Endothelial cell of umbilical vein (primary cell): ENCODE results near the gene ANKFN1. TPM values are rescaled to one million over a fixed set of nuclear protein-coding genes. Genes with fewer than 3 reads are reported as not detected.

Source experiments
- BruUV-seq: library from RNA; stranded (reverse); fragments of 400-500 nt; replicated peaks from 2 replicates; lab custom pipeline; 2021; lab: Mats Ljungman, UMichigan
- CTCF ChIA-PET: fragments of 300-600, 350-600 bp; sonication (Branson Sonifier 250); formaldehyde crosslinking; loops from one replicate; lab custom pipeline; 2021; ENCODE audit warnings: antibody characterized with exemption, inconsistent platforms; lab: Charles Lee
- POLR2A ChIA-PET: fragments of 300-600, 350-600 bp; sonication (Branson Sonifier 250); formaldehyde crosslinking; loops from one replicate; lab custom pipeline; 2021; ENCODE audit warnings: antibody characterized with exemption, inconsistent platforms; lab: Charles Lee
- DNase-seq: peaks from one replicate; pipeline ENCODE4 v3.0.0-alpha.2; 2011; ENCODE audit warnings: low read depth, low spot score
- FAIRE-seq: peaks from 2 replicates; lab custom pipeline; 2011; peaks lifted over from hg19 to GRCh38; lab: Jason Lieb, UNC
- H2AFZ ChIP-seq: 2 replicates; pipeline ENCODE4 v1.6.0; 2012; ENCODE audit warnings: low read depth, low read length, control low read depth, inconsistent platforms
- H3K27ac ChIP-seq: 2 replicates; pipeline ENCODE4 v1.5.1; 2011; ENCODE audit warnings: low read depth, mild to moderate bottlenecking, control low read depth, low read length, moderate library complexity; ENCODE audit not compliant: insufficient read depth
- H3K27me3 ChIP-seq, 2 experiments: 2 replicates each; pipeline versions ENCODE4 v1.6.0 to v1.6.1; 2011; ENCODE audit warnings: low read length in 2 of 2, mixed read lengths in 1 of 2; ENCODE audit not compliant: control insufficient read depth in 2 of 2, insufficient read depth in 2 of 2
- H3K36me3 ChIP-seq, 2 experiments: 2 replicates in 1 of 2; 3 replicates in 1 of 2; pipeline ENCODE4 v1.5.1; 2011; ENCODE audit warnings: low read length in 2 of 2, mild to moderate bottlenecking in 1 of 2, moderate library complexity in 1 of 2; ENCODE audit not compliant: control insufficient read depth in 2 of 2, insufficient read depth in 2 of 2; ENCODE audit errors: extremely low read depth in 1 of 2
- H3K4me1 ChIP-seq: 3 replicates; pipeline ENCODE4 v1.5.1; 2011; ENCODE audit warnings: mild to moderate bottlenecking, low read length; ENCODE audit not compliant: control insufficient read depth, insufficient read depth; ENCODE audit errors: extremely low read depth
- H3K4me2 ChIP-seq: 2 replicates; pipeline ENCODE4 v1.6.1; 2011; ENCODE audit warnings: low read length, control low read depth, mixed read lengths; ENCODE audit not compliant: insufficient read depth
- H3K4me3 ChIP-seq, 3 experiments: fragments of 200-600 bp in 1 of 3; sonication (generic), shearing (Covaris generic) in 1 of 3; replicated peaks in 1 of 3; 2 replicates each; pipeline ENCODE4 v1.5.1; 2011 to 2016; ENCODE audit warnings: control low read depth in 3 of 3, low read length in 3 of 3, mild to moderate bottlenecking in 2 of 3, inconsistent platforms in 1 of 3, low read depth in 1 of 3, moderate library complexity in 1 of 3; ENCODE audit not compliant: insufficient read depth in 1 of 3
- H3K79me2 ChIP-seq: 2 replicates; pipeline ENCODE4 v1.6.0; 2012; ENCODE audit warnings: low read length, inconsistent platforms; ENCODE audit not compliant: control insufficient read depth, insufficient read depth
- H3K9ac ChIP-seq: replicated peaks from 2 replicates; pipeline ENCODE3; 2011; ENCODE audit warnings: low read length, control low read depth; ENCODE audit not compliant: insufficient read depth; ENCODE audit errors: extremely low read depth
- H3K9me1 ChIP-seq: replicated peaks from 3 replicates; pipeline ENCODE4 v1.6.0; 2011; ENCODE audit warnings: mild to moderate bottlenecking, low read length; ENCODE audit not compliant: control insufficient read depth, insufficient read depth; ENCODE audit errors: extremely low read depth
- H3K9me3 ChIP-seq: replicated peaks from 2 replicates; pipeline ENCODE4 v1.5.1; 2012; ENCODE audit warnings: low read length, inconsistent platforms; ENCODE audit not compliant: control insufficient read depth, insufficient read depth
- H4K20me1 ChIP-seq: replicated peaks from 2 replicates; pipeline ENCODE3; 2011; ENCODE audit warnings: mild to moderate bottlenecking, low read length; ENCODE audit not compliant: control insufficient read depth, insufficient read depth; ENCODE audit errors: extremely low read depth
- CTCF ChIP-seq, 2 donors: IDR thresholded peaks; 1 replicate in 1 of 2; 2 replicates in 1 of 2; pipeline ENCODE4 v1.5.1; 2011; ENCODE audit warnings: low read length in 2 of 2, mild to moderate bottlenecking in 2 of 2, moderate library complexity in 2 of 2, control low read depth in 1 of 2, inconsistent platforms in 1 of 2, low read depth in 1 of 2; ENCODE audit not compliant: insufficient read depth in 1 of 2; ENCODE audit errors: extremely low read depth in 1 of 2
- EZH2 ChIP-seq: IDR thresholded peaks from 2 replicates; pipeline ENCODE4 v1.6.1; 2012; ENCODE audit warnings: borderline replicate concordance, low read depth, mild to moderate bottlenecking, moderate library complexity, low read length, inconsistent platforms; ENCODE audit not compliant: severe bottlenecking
- FOS ChIP-seq: IDR thresholded peaks from 2 replicates; pipeline ENCODE4 v1.6.1; 2011; ENCODE audit warnings: mild to moderate bottlenecking, low read length, moderate library complexity, borderline replicate concordance; ENCODE audit not compliant: insufficient read depth
- GATA2 ChIP-seq: IDR thresholded peaks from 2 replicates; pipeline ENCODE4 v1.7.0; 2011; ENCODE audit warnings: low read depth, mild to moderate bottlenecking, moderate library complexity, mixed read lengths, low read length; ENCODE audit not compliant: insufficient read length, insufficient read depth
- JUN ChIP-seq: IDR thresholded peaks from 2 replicates; pipeline ENCODE4 v1.6.1; 2011; ENCODE audit warnings: borderline replicate concordance, low read depth; ENCODE audit not compliant: insufficient read length, insufficient read depth
- MAX ChIP-seq: IDR thresholded peaks from 2 replicates; pipeline ENCODE4 v1.6.1; 2011; ENCODE audit not compliant: insufficient read depth, insufficient read length
- MYC ChIP-seq: IDR thresholded peaks from one replicate; pipeline ENCODE4 v1.6.1; 2011; ENCODE audit warnings: mild to moderate bottlenecking, low read depth, low read length
- POLR2A ChIP-seq: IDR thresholded peaks from 2 replicates; pipeline ENCODE4 v1.6.1; 2012; ENCODE audit warnings: low read depth, mild to moderate bottlenecking, control low read depth, low read length
- POLR2AphosphoS5 ChIP-seq: IDR thresholded peaks from 2 replicates; pipeline ENCODE4 v1.6.1; 2012; ENCODE audit warnings: low read depth, mild to moderate bottlenecking, control low read depth, low read length, moderate library complexity; ENCODE audit not compliant: insufficient read depth
- dilution Hi-C: fragments of 300-500 bp; cut with MboI; formaldehyde crosslinking; loops from one replicate; pipeline ENCODE4 v1.15.0; 2019; ENCODE audit warnings: low sequenced_read_pairs; ENCODE audit not compliant: extremely low pct_ligation_motif_present
- intact Hi-C: fragments of 100-400 bp; cut with micrococcal nuclease; formaldehyde crosslinking; loops from one replicate; pipeline ENCODE4 v1.10.0; 2022
- polyA plus RNA-seq, 4 experiments: library from polyadenylated mRNA; depleted of rRNA in 3 of 4; stranded (reverse) in 3 of 4; unstranded in 1 of 4; fragments of >200 nt; gene quantifications; 2 replicates each; pipeline versions ENCODE4 v1.2.1 to v1.2.3, GENCODE V29; 2011 to 2012; ENCODE audit warnings: missing spikeins in 1 of 4
- total RNA-seq: library from RNA; stranded (reverse); gene quantifications from 2 replicates; pipeline ENCODE4 v1.2.3, GENCODE V29; 2021

Gene ANKFN1
- total and polyA plus RNA-seq, 2 donors (not counting 3 experiments of a cell fraction or from before 2014, with no cell fraction given): 0.15 TPM; not detected in 1

GRCh38 chr17:56231693-56232092, 78.4 kb downstream of the ANKFN1 start:
- no TSS peak for BruUV-seq
- H3K36me3 ChIP-seq: no peaks in the 10 kb centered on the region
- no peaks in the 10 kb centered on the region for H3K27me3 ChIP-seq
- no peaks in the 10 kb centered on the region for H3K9me1 ChIP-seq
- intact Hi-C loops (no loop called here), dilution Hi-C loops (no loop called here)
- no peak overlapping the region for H3K4me2 ChIP-seq
- H3K9ac ChIP-seq: no peak overlapping the region
- FAIRE-seq: no peak
- no peak overlapping the region for H2AFZ ChIP-seq
- no peak for TF ChIP-seq POLR2AphosphoS5
- H3K4me1 ChIP-seq: no peaks in the 10 kb centered on the region
- H3K27ac ChIP-seq: no peak overlapping the region
- no peak for DNase-seq
- H4K20me1 ChIP-seq: no peaks in the 10 kb centered on the region
- ChIA-PET POLR2A (no interaction called here), CTCF (no interaction called here)
- H3K4me3 ChIP-seq: no peak overlapping the region
- no peaks in the 10 kb centered on the region for H3K9me3 ChIP-seq
- no peaks in the 10 kb centered on the region for H3K79me2 ChIP-seq

- peaks cover 0 to 1% of the 10 kb centered on the region in 2 experiments for H3K27me3 ChIP-seq
- TF ChIP-seq MAX (no peak), JUN (no peak), EZH2 (no peak), CTCF (IDR thresholded peaks at IDR 0.05; ENCODE audit: extremely low read depth in 1 of 2, insufficient read depth in 1 of 2, low read depth in 1 of 2, low read length in 2 of 2) (no peak), POLR2AphosphoS5 (no peak), GATA2 (no peak), POLR2A (no peak), FOS (no peak), MYC (no peak)
- no peak overlapping the region for H3K9ac ChIP-seq
- no peaks in the 10 kb centered on the region for H3K9me3 ChIP-seq
- no peak overlapping the region for H2AFZ ChIP-seq
- CTCF ChIA-PET: interaction anchor here (1.4 kb wide), 1 partner anchor 75 kb away, joined by 4 read pairs; no protein-coding TSS in a partner anchor
- intact Hi-C loops (no loop called here), dilution Hi-C loops (no loop called here)
- POLR2A ChIA-PET: no interaction called here
- H3K4me2 ChIP-seq: no peak overlapping the region
- H3K4me3 ChIP-seq: no peak overlapping the region
- no peaks in the 10 kb centered on the region for H3K79me2 ChIP-seq
- FAIRE-seq (no peak), DNase-seq (no peak)
- no peaks in the 10 kb centered on the region for H3K4me1 ChIP-seq
- no peaks in the 10 kb centered on the region for H4K20me1 ChIP-seq
- no peak overlapping the region for H3K27ac ChIP-seq
- H3K36me3 ChIP-seq: no peaks in the 10 kb centered on the region
- no TSS peak for BruUV-seq
- H3K9me1 ChIP-seq: no peaks in the 10 kb centered on the region
Observed at GRCh38 chr17:56244268-56244890, 91.1 kb downstream of the ANKFN1 start.
